ENCODE data around the gene PCDHGB4.
"Not testable (repeated sequence)": the region's sequence is repeated elsewhere in the genome, so short reads cannot be mapped to it uniquely, and the experiment has no call there.

The PCDHGB4 gene

GRCh38 chr5:141412854-141413539 lies 25.5 kb downstream of the PCDHGB4 start, which contains the start of gene PCDHGA10:
TSS of gene PCDHGA10 (plus strand) at chr5:141412987. CDS start at chr5:141413176, 189 bp downstream.
- peak within 1 kb of the TSS; percentile 64 for H3K4me3 ChIP-seq (ENCODE audit: low read length)
- H3K56ac ChIP-seq (ENCODE audit: low read length) = peak within 1 kb of the TSS; percentile 81
- no peak within 1 kb of the TSS for H3K23ac ChIP-seq (ENCODE audit: low read length)
- no peaks in the 10 kb centered on the region for H3K79me2 ChIP-seq (ENCODE audit: control insufficient read depth, insufficient read depth, low read length)
- H2AK5ac ChIP-seq (ENCODE audit: low read length) = no peak within 1 kb of the TSS
- H2BK15ac ChIP-seq (replicated peaks; ENCODE audit: low read depth) = no peak within 1 kb of the TSS
- peak within 1 kb of the TSS; percentile 37 for H3K4me2 ChIP-seq (ENCODE audit: low read length)
- DNase-seq = peak; percentile 87
- H3K4me1 ChIP-seq (ENCODE audit: control insufficient read depth, low read depth, low read length) = no peaks in the 10 kb centered on the region
- no peak within 1 kb of the TSS for H3K4ac ChIP-seq (ENCODE audit: low read depth, low read length)
- H2BK5ac ChIP-seq (ENCODE audit: low read length) = no peak within 1 kb of the TSS
- H2BK120ac ChIP-seq (ENCODE audit: low read depth, low read length) = no peak within 1 kb of the TSS
- H3K36me3 ChIP-seq (ENCODE audit: control insufficient read depth, insufficient read depth, low read length) = no peaks in the 10 kb centered on the region
- H3K27ac ChIP-seq (ENCODE audit: low read depth, low read length) = peak within 1 kb of the TSS; percentile 47
- no CpG with 5 or more reads among the region's 31 CpGs for WGBS (ENCODE audit: extremely low coverage, insufficient coverage, low lambda C conversion rate)
- H3K27me3 ChIP-seq (ENCODE audit: insufficient read depth, low read length, poor library complexity) = no peaks in the 10 kb centered on the region
- no peaks in the 10 kb centered on the region for H3K79me1 ChIP-seq (ENCODE audit: low read length)
- no peak within 1 kb of the TSS for H4K8ac ChIP-seq (ENCODE audit: low read depth, low read length)
- H3K9ac ChIP-seq (ENCODE audit: low read length) = peak within 1 kb of the TSS; percentile 74
- no peak within 1 kb of the TSS for H4K5ac ChIP-seq (ENCODE audit: low read length)
- no peak within 1 kb of the TSS for H3K18ac ChIP-seq (ENCODE audit: low read length)

DNA sequence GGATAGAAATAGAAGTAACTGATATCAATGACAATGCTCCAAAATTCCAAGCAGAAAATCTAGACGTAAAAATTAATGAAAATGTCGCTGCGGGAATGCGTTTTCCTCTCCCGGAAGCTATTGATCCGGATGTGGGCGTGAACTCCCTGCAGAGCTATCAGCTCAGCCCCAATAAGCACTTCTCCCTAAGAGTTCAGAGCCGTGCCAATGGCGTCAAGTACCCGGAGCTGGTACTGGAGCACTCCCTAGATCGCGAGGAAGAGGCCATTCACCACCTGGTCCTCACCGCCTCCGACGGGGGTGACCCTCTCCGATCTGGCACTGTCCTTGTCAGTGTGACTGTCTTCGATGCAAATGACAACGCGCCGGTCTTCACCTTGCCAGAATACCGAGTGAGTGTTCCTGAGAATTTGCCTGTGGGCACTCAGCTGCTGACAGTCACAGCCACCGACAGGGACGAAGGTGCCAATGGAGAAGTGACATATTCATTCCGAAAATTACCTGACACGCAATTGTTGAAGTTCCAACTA lies 26.1 kb downstream of the PCDHGB4 start:
- WGBS (ENCODE audit: extremely low coverage, insufficient coverage, low lambda C conversion rate) = no CpG with 5 or more reads among the region's 25 CpGs
- Histone ChIP-seq H3K79me1 (ENCODE audit: low read length) (no peaks in the 10 kb centered on the region), H3K4me2 (ENCODE audit: low read length) (peak overlapping the region; percentile 28), H3K56ac (ENCODE audit: low read length) (peak overlapping the region; percentile 81), H2BK15ac (replicated peaks; ENCODE audit: low read depth) (no peak overlapping the region), H3K36me3 (ENCODE audit: control insufficient read depth, insufficient read depth, low read length) (no peaks in the 10 kb centered on the region), H2BK120ac (ENCODE audit: low read depth, low read length) (no peak overlapping the region), H3K79me2 (ENCODE audit: control insufficient read depth, insufficient read depth, low read length) (no peaks in the 10 kb centered on the region), H4K5ac (ENCODE audit: low read length) (no peak overlapping the region), H3K9ac (ENCODE audit: low read length) (peak overlapping the region; percentile 74), H3K4me3 (ENCODE audit: low read length) (peak overlapping the region; percentile 64), H3K18ac (ENCODE audit: low read length) (no peak overlapping the region), H3K23ac (ENCODE audit: low read length) (no peak overlapping the region), H2BK5ac (ENCODE audit: low read length) (no peak overlapping the region), H4K8ac (ENCODE audit: low read depth, low read length) (no peak overlapping the region), H3K27ac (ENCODE audit: low read depth, low read length) (no peak overlapping the region), H3K27me3 (ENCODE audit: insufficient read depth, low read length, poor library complexity) (no peaks in the 10 kb centered on the region), H3K4ac (ENCODE audit: low read depth, low read length) (no peak overlapping the region), H3K4me1 (ENCODE audit: control insufficient read depth, low read depth, low read length) (no peaks in the 10 kb centered on the region), H2AK5ac (ENCODE audit: low read length) (no peak overlapping the region)
- peak; percentile 48 for DNase-seq

GRCh38 chr5:141414548-141415274 lies 27.2 kb downstream of the PCDHGB4 start:
- not testable (repeated sequence) for H3K27me3 ChIP-seq (ENCODE audit: insufficient read depth, low read length, poor library complexity); H4K8ac ChIP-seq (ENCODE audit: low read depth, low read length); H3K9ac ChIP-seq (ENCODE audit: low read length); H4K5ac ChIP-seq (ENCODE audit: low read length); H3K4me3 ChIP-seq (ENCODE audit: low read length); H2AK5ac ChIP-seq (ENCODE audit: low read length); DNase-seq; H3K4me2 ChIP-seq (ENCODE audit: low read length); H2BK15ac ChIP-seq (replicated peaks; ENCODE audit: low read depth); H3K56ac ChIP-seq (ENCODE audit: low read length); H3K4ac ChIP-seq (ENCODE audit: low read depth, low read length); H3K27ac ChIP-seq (ENCODE audit: low read depth, low read length); H3K4me1 ChIP-seq (ENCODE audit: control insufficient read depth, low read depth, low read length); H2BK120ac ChIP-seq (ENCODE audit: low read depth, low read length); H3K36me3 ChIP-seq (ENCODE audit: control insufficient read depth, insufficient read depth, low read length); H3K79me2 ChIP-seq (ENCODE audit: control insufficient read depth, insufficient read depth, low read length); H3K18ac ChIP-seq (ENCODE audit: low read length); H3K23ac ChIP-seq (ENCODE audit: low read length); H2BK5ac ChIP-seq (ENCODE audit: low read length); H3K79me1 ChIP-seq (ENCODE audit: low read length)
- no CpG with 5 or more reads among the region's 46 CpGs for WGBS (ENCODE audit: extremely low coverage, insufficient coverage, low lambda C conversion rate)

- not testable (repeated sequence) for H3K56ac ChIP-seq (ENCODE audit: low read length); H2BK15ac ChIP-seq (replicated peaks; ENCODE audit: low read depth); H3K36me3 ChIP-seq (ENCODE audit: control insufficient read depth, insufficient read depth, low read length); H3K18ac ChIP-seq (ENCODE audit: low read length); H3K4ac ChIP-seq (ENCODE audit: low read depth, low read length); H3K79me1 ChIP-seq (ENCODE audit: low read length); H3K23ac ChIP-seq (ENCODE audit: low read length); H3K4me3 ChIP-seq (ENCODE audit: low read length); H2AK5ac ChIP-seq (ENCODE audit: low read length); H3K4me2 ChIP-seq (ENCODE audit: low read length); H3K27ac ChIP-seq (ENCODE audit: low read depth, low read length); H2BK120ac ChIP-seq (ENCODE audit: low read depth, low read length); H3K4me1 ChIP-seq (ENCODE audit: control insufficient read depth, low read depth, low read length); H3K79me2 ChIP-seq (ENCODE audit: control insufficient read depth, insufficient read depth, low read length); H4K5ac ChIP-seq (ENCODE audit: low read length); H3K27me3 ChIP-seq (ENCODE audit: insufficient read depth, low read length, poor library complexity); H2BK5ac ChIP-seq (ENCODE audit: low read length); H4K8ac ChIP-seq (ENCODE audit: low read depth, low read length); DNase-seq; H3K9ac ChIP-seq (ENCODE audit: low read length)
- WGBS (ENCODE audit: extremely low coverage, insufficient coverage, low lambda C conversion rate) = no CpG with 5 or more reads among the region's 24 CpGs
Observed at GRCh38 chr5:141415275-141415618, 27.7 kb downstream of the PCDHGB4 start.

DNA sequence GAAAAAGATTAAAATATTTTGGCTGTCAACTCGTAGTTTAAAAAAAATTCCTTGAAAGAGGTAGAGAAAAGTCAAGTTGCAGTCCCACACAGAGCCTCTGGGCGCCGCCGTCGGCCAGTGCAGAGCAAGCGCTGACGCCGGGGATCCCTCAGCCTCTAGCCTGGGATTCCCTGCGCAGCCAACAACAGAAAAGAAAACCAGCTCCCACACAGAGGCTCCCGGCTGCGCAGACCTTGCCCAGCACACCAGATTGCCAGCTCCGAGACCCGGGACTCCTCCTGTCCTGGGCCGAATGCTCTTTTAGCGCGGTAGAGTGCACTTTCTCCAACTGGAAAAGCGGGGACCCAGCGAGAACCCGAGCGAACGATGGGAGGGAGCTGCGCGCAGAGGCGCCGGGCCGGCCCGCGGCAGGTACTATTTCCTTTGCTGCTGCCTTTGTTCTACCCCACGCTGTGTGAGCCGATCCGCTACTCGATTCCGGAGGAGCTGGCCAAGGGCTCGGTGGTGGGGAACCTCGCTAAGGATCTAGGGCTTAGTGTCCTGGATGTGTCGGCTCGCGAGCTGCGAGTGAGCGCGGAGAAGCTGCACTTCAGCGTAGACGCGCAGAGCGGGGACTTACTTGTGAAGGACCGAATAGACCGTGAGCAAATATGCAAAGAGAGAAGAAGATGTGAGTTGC lies 30.1 kb downstream of the PCDHGB4 start, which contains the start of gene PCDHGB7:
Gene PCDHGB7, plus strand, starts transcription at position 184 of the 679 bp plus-strand sequence. Its CDS starts 183 bp downstream, at position 367.
- H3K36me3 ChIP-seq (ENCODE audit: control insufficient read depth, insufficient read depth, low read length) = not testable (repeated sequence)

More for the DNA sequence above, 30.1 kb downstream of the PCDHGB4 start, which contains the start of gene PCDHGB7:
- H3K4me2 ChIP-seq (ENCODE audit: low read length) = peak within 1 kb of the TSS; percentile 25
- H3K79me2 ChIP-seq (ENCODE audit: control insufficient read depth, insufficient read depth, low read length); H3K23ac ChIP-seq (ENCODE audit: low read length); H2BK5ac ChIP-seq (ENCODE audit: low read length); H4K8ac ChIP-seq (ENCODE audit: low read depth, low read length); H3K27ac ChIP-seq (ENCODE audit: low read depth, low read length); H4K5ac ChIP-seq (ENCODE audit: low read length); H2AK5ac ChIP-seq (ENCODE audit: low read length); H3K18ac ChIP-seq (ENCODE audit: low read length); H2BK15ac ChIP-seq (replicated peaks; ENCODE audit: low read depth); H2BK120ac ChIP-seq (ENCODE audit: low read depth, low read length); H3K4me1 ChIP-seq (ENCODE audit: control insufficient read depth, low read depth, low read length); H3K4ac ChIP-seq (ENCODE audit: low read depth, low read length); H3K79me1 ChIP-seq (ENCODE audit: low read length); H3K27me3 ChIP-seq (ENCODE audit: insufficient read depth, low read length, poor library complexity): not testable (repeated sequence)
- H3K4me3 ChIP-seq (ENCODE audit: low read length) = peak within 1 kb of the TSS; percentile 70
- peak; percentile 92 for DNase-seq
- WGBS (ENCODE audit: extremely low coverage, insufficient coverage, low lambda C conversion rate) = no CpG with 5 or more reads among the region's 47 CpGs
- H3K56ac ChIP-seq (ENCODE audit: low read length) = peak within 1 kb of the TSS; percentile 92
- H3K9ac ChIP-seq (ENCODE audit: low read length) = peak within 1 kb of the TSS; percentile 75
